HEK293T (cell line): Measurements from ENCODE around the gene RND1.
A peak's percentile ranks its signal among the peaks of the same experiment; 100 is the strongest.
"Not testable (repeated sequence)": the region's sequence is repeated elsewhere in the genome, so short reads cannot be mapped to it uniquely, and the experiment has no call there.

Experiments used
- CTCF ChIA-PET: fragments of 350-600 bp; formaldehyde crosslinking; extraction: SDS; loops from one replicate; lab custom pipeline; 2021; ENCODE audit warnings: antibody characterized with exemption, inconsistent platforms; lab: Yijun Ruan, JAX
- POLR2A ChIA-PET: fragments of 350-600 bp; formaldehyde crosslinking; extraction: SDS; loops from one replicate; lab custom pipeline; 2020; ENCODE audit warnings: antibody characterized with exemption, inconsistent platforms; lab: Yijun Ruan, JAX
- DNase-seq: peaks from one replicate; pipeline ENCODE4 v3.0.0; 2012; ENCODE audit warnings: mixed read lengths; ENCODE audit errors: extremely low spot score
- ARNT ChIP-seq: fragments of 450-650 bp; IDR thresholded peaks from 2 replicates; pipeline ENCODE4 v1.6.1; 2017; ENCODE audit warnings: mild to moderate bottlenecking
- BHLHE40 ChIP-seq: fragments of 450-650 bp; IDR thresholded peaks from 2 replicates; pipeline ENCODE4 v1.6.1; 2016; ENCODE audit warnings: mild to moderate bottlenecking, moderate library complexity, borderline replicate concordance
- CTBP1 ChIP-seq: fragments of 450-650 bp; IDR thresholded peaks from 2 replicates; pipeline ENCODE4 v1.6.1; 2016; ENCODE audit warnings: borderline replicate concordance
- ELF4 ChIP-seq: fragments of 450-650 bp; IDR thresholded peaks from 2 replicates; pipeline ENCODE4 v1.6.1; 2017; ENCODE audit warnings: antibody characterized with exemption
- FOXA1 ChIP-seq: fragments of 450-650 bp; IDR thresholded peaks from 2 replicates; pipeline ENCODE4 v1.6.1; 2016; ENCODE audit warnings: mild to moderate bottlenecking
- FOXK2 ChIP-seq: fragments of 450-650 bp; IDR thresholded peaks from 2 replicates; pipeline ENCODE4 v1.6.1; 2016; ENCODE audit warnings: mild to moderate bottlenecking
- FOXM1 ChIP-seq: fragments of 450-650 bp; IDR thresholded peaks from 2 replicates; pipeline ENCODE4 v1.6.1; 2017; ENCODE audit warnings: mild to moderate bottlenecking, borderline replicate concordance
- HDGF ChIP-seq: fragments of 450-650 bp; IDR thresholded peaks from 2 replicates; pipeline ENCODE4 v1.6.1; 2017; ENCODE audit warnings: antibody characterized with exemption, borderline replicate concordance
- L3MBTL2 ChIP-seq: fragments of 450-650 bp; conservative IDR thresholded peaks from 2 replicates; pipeline ENCODE4 v1.6.1; 2016; ENCODE audit warnings: mild to moderate bottlenecking
- LEF1 ChIP-seq: fragments of 450-650 bp; IDR thresholded peaks from 2 replicates; pipeline ENCODE4 v1.6.1; 2017; ENCODE audit warnings: mild to moderate bottlenecking, borderline replicate concordance
- NFRKB ChIP-seq: fragments of 450-650 bp; IDR thresholded peaks from 2 replicates; pipeline ENCODE4 v1.6.1; 2016; ENCODE audit warnings: mild to moderate bottlenecking, moderate library complexity
- PKNOX1 ChIP-seq: fragments of 450-650 bp; IDR thresholded peaks from 2 replicates; pipeline ENCODE4 v1.6.1; 2016
- SP1 ChIP-seq: fragments of 450-650 bp; IDR thresholded peaks from 2 replicates; pipeline ENCODE4 v1.6.1; 2017
- SUZ12 ChIP-seq: fragments of 450-650 bp; IDR thresholded peaks from 2 replicates; pipeline ENCODE4 v1.6.1; 2016; ENCODE audit warnings: mild to moderate bottlenecking
- TARDBP ChIP-seq: fragments of 450-650 bp; IDR thresholded peaks from 2 replicates; pipeline ENCODE4 v1.6.1; 2016
- ZNF384 ChIP-seq: fragments of 450-650 bp; IDR thresholded peaks from 2 replicates; pipeline ENCODE4 v1.6.1; 2016

The RND1 gene

DNA sequence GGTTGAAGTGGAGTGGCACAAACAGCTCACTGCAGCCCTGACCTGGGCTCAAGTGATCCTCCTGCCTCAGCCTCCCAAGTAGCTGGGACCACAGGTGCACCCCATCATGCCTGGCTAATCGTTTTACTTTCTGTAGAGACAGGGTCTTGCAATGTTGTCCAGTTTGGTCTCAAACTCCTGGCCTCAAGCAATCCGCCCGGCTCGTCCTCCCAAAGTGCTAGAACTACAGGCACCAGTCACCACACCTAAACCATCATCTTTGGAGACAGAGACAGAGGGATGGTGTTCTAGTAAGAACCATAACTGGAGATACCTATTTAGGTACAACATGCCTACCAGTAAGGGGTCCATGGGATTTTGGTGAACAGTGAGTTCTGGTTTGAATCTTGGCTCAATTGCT lies 11.2 kb downstream of the RND1 start:
- ChIA-PET POLR2A (interaction anchor here (4.0 kb wide), 1 partner anchor 11 kb away, joined by 29 read pairs; the partner anchor contains the start of gene RND1), CTCF (interaction anchor here (0.9 to 3.0 kb wide), 2 partner anchors 36 to 82 kb away, joined by 3 to 68 read pairs; no protein-coding TSS in a partner anchor)
- no peak for DNase-seq
- TF ChIP-seq FOXK2 (no peak), TARDBP (no peak), CTBP1 (no peak), NFRKB (no peak), ELF4 (no peak), PKNOX1 (no peak), FOXM1 (no peak), ZNF384 (no peak), SUZ12 (no peak)

GRCh38 chr12:48852734-48853688 lies 12.7 kb downstream of the RND1 start:
- TF ChIP-seq FOXA1 = no peak
- ChIA-PET POLR2A (interaction anchor here (0.8 to 4.8 kb wide), 13 partner anchors 12 to 380 kb away, joined by 3 to 62 read pairs (median 5); partner anchors contain the start of genes ARF3 and RND1), CTCF (interaction anchor here (0.6 to 3.0 kb wide), 29 partner anchors 8 to 490 kb away, joined by 3 to 68 read pairs (median 4); partner anchors contain the start of genes PRPH and RND1)
- peak; percentile 70 for DNase-seq

GRCh38 chr12:48851883-48852733 lies 13.6 kb downstream of the RND1 start, which contains the start of gene DDX23:
Gene DDX23, minus strand, starts transcription at chr12:48852163. Its CDS starts 6,381 bp downstream, at chr12:48845782.
- TF ChIP-seq ZNF384 = no peak
- no peak for TF ChIP-seq FOXK2
- no peak for TF ChIP-seq FOXA1
- no peak for TF ChIP-seq PKNOX1
- no peak for TF ChIP-seq ARNT
- TF ChIP-seq LEF1 = no peak
- TF ChIP-seq FOXM1 = peak; percentile 95
- no peak for TF ChIP-seq TARDBP
- TF ChIP-seq SUZ12 = peak; percentile 97
- TF ChIP-seq CTBP1 = no peak
- peak; percentile 84 for TF ChIP-seq L3MBTL2
- no peak for TF ChIP-seq HDGF
- no peak for TF ChIP-seq SP1
- 0 out of 2 replicates have a peak, but pooled peaks have one; percentile 60 for TF ChIP-seq NFRKB
- TF ChIP-seq BHLHE40 = no peak
- peak; percentile 96 for TF ChIP-seq ELF4
- CTCF ChIA-PET = interaction anchor here (0.6 to 3.0 kb wide), 21 partner anchors 11 to 491 kb away, joined by 3 to 68 read pairs (median 4); partner anchors contain the start of genes PRPH and RND1
- POLR2A ChIA-PET = interaction anchor here (0.6 to 4.8 kb wide), 22 partner anchors 10 to 381 kb away, joined by 3 to 62 read pairs (median 3); partner anchors contain the start of genes RND1 and TUBA1B
- DNase-seq = peak; percentile 97

- POLR2A ChIA-PET, DNase-seq, CTCF ChIA-PET: not testable (repeated sequence)
Observed at GRCh38 chr12:48842021-48842420, 23.6 kb downstream of the RND1 start.

- POLR2A ChIA-PET = no interaction called here
- TF ChIP-seq FOXM1 (no peak), FOXK2 (no peak), BHLHE40 (no peak), HDGF (no peak), ARNT (no peak), CTBP1 (no peak), PKNOX1 (no peak), L3MBTL2 (no peak), FOXA1 (no peak), SUZ12 (no peak), LEF1 (no peak), ELF4 (no peak), TARDBP (no peak), ZNF384 (no peak), NFRKB (no peak), SP1 (no peak)
- no peak for DNase-seq
- CTCF ChIA-PET = no interaction called here
Observed at GRCh38 chr12:48838048-48838447, 27.6 kb downstream of the RND1 start.
